Fibroblast of the aortic adventitia (primary cell): ENCODE results near the gene KCNQ1. TPM values are rescaled to one million over a fixed set of nuclear protein-coding genes. Genes with fewer than 3 reads are reported as not detected.

Experiments
- DNase-seq: peaks from one replicate; pipeline ENCODE4 v3.0.0-alpha.2; 2010; ENCODE audit warnings: low read depth
- H3K4me3 ChIP-seq: 2 replicates; pipeline ENCODE4 v1.5.1; 2011; ENCODE audit warnings: low read depth, mild to moderate bottlenecking, control low read depth, low read length, moderate library complexity
- CTCF ChIP-seq: IDR thresholded peaks from 2 replicates; pipeline ENCODE4 v1.5.1; 2011; ENCODE audit warnings: mild to moderate bottlenecking, low read length, control low read depth, inconsistent platforms; ENCODE audit not compliant: insufficient read depth
- total RNA-seq: library from RNA; depleted of rRNA; stranded (reverse); fragments of >200 nt; gene quantifications from 2 replicates; pipeline ENCODE4 v1.2.3, GENCODE V29; 2012; ENCODE audit warnings: low replicate concordance

Gene KCNQ1
- total RNA-seq, 1 donor, result not detected

DNA sequence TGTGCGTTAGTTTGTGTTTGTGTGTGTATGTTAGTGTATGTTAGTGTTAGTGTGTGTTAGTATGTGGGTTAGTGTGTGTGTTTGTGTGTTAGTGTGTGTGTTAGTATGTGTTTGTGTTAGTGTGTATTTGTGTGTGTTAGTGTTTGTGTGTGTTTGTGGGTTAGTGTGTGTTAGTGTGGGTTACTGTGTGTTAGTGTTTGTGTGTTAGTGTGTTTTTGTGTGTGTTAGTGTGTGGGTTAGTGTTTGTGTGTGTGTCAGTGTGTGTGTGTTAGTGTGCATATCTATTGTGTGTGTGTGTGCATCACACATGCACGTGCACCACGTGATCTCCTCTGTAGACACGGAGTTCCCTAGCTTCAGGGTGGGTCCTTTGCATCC, 139.6 kb downstream of the KCNQ1 start:
- no peak for DNase-seq
- TF ChIP-seq CTCF, result no peak
- H3K4me3 ChIP-seq, result no peak overlapping the region

DNA sequence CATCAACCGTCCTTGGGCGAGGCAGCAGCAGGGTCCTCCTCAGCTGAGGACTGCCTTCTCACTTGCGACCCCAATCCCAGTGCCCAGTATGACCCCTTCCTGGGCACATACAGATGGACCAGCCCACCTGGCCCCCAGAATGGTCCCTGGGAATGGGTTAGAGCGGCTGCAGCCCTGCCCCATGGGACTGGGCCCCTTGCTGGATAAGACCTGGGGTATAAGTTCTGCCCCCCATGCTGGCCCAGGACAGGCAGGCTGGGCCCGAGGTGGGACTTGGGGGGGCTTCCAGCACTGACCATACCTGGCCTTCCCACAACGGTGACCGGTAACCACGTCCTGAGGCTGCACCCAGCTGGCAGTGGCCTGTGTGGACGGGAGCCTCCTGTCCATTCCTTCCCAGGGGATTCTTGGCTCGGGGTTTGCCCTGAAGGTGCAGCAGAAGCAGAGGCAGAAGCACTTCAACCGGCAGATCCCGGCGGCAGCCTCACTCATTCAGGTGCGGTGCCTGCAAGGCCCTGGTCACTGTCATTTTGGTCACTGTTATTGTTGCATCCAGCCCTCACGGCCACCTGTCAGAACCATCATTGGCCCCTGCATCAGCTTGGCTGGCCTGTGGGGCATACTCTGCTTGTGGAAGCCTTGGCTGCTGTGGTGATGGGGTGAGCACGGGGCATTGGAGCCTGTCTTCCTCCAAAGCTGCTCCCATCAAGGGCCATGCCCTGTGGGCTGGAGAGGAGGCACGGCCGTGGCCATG, 140.2 kb downstream of the KCNQ1 start:
- no peak for TF ChIP-seq CTCF
- no peak overlapping the region for H3K4me3 ChIP-seq
- DNase-seq, result no peak

DNA sequence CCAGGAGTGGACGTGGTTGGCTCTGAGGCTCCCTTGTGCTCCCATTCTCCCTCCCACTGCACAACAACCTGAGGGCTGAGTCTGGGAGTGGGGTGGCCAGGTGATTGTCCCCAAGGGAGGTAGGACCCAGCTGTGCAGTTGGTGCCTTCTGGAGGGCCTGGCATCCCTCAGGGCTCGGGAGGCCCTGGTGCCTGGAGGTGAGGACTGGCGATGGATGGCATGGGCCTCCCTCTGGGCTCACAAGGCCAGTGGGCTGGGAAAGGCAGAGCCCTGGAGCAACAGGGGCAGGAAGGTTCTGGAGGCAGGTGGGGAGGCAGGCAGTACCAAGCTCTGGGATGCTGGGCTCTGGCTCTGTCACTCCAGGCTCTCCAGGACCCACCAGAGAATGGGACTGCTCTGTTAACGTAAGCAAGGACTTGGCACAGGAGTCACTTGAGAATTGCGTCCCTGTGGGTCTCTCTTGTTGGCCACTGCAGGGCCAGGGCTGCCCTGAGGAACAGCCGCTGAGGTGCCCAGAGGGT, 140.8 kb downstream of the KCNQ1 start:
- no peak overlapping the region for H3K4me3 ChIP-seq
- no peak for DNase-seq
- TF ChIP-seq CTCF, result no peak

DNA sequence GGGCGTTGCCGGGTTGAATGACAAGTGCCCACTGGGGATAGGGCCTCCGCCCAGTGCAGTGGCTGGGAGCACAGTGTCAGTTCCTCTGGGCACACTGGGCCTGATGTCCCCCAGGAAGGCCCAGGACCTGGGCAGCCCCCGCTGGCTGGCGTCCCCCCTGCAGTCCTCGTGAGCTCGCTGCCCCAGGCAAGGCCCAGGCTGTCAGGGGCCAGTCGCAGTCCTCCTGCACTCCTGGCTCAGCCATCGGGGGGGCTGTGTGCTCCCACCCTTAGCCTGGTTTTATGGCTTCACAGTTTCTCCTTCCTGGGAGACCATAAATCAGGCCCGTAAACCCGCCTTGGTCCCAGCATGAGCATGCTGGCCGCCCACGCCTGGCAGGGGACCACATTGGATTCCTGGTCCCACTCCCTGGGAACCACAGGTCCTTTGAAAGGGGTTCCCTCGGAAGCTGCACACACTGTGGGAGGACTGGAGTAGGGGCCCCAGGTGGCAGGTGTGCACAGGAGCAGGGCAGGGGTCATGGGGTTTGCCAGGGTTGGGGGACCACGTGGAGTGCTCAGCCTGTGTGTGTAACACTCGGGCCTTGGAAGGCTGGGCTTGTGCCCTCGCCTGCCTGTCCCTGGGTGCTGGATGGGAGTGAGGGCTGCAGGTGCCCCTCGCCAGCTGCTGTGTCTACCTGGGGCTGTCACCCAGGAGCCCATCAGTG, 141.4 kb downstream of the KCNQ1 start:
- no peak for DNase-seq
- no peak overlapping the region for H3K4me3 ChIP-seq
- TF ChIP-seq CTCF, result no peak

- no peak overlapping the region for H3K4me3 ChIP-seq
- no peak for DNase-seq
- no peak for TF ChIP-seq CTCF
These were observed 142.0 kb downstream of the KCNQ1 start for GRCh38 chr11:2586793-2587131.

DNA sequence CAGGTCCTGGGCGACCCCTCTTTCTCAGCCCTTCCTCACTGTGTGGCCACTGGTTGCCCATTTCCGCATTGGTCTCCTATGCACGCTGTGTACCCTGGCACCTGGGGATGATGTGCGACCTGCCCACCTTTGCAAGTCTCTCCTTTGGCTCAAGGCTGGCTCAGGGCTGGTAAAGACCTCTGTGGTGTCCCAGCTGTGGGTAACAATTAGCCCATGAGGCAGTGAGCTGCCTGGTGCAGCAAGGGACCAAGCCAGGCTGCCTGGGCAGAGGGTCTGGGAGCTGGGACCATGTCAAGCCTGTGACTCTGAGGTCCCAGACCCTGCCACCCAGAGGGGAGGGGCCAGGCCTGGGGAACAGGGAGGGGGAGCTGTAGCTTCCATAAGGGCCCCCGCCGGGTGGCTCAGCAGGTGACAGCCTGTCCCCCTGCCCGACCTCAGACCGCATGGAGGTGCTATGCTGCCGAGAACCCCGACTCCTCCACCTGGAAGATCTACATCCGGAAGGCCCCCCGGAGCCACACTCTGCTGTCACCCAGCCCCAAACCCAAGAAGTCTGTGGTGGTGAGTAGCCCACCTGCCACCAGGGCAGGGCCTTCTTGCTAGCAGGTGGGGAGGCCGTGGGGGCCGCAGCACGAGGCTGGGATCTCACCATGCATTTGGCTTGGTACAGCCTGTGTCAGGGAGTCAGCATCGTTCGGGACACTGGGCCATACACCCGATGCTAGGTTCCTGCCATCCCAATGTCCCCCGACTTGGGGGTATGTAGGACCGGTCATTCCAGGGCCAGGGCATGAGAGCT, 142.5 kb downstream of the KCNQ1 start:
- no peak for DNase-seq
- H3K4me3 ChIP-seq, result no peak overlapping the region
- no peak for TF ChIP-seq CTCF
